K562 (cell line): ENCODE results near the gene ZSCAN22. TPM values are rescaled to one million over a fixed set of nuclear protein-coding genes. Genes with fewer than 3 reads are reported as not detected.

ENCODE experiments used
- ATAC-seq: fragments of 200-7000 bp; cut with Tn5 transposase; 3 replicates; pipeline ENCODE4 v1.9.1; 2020; ENCODE audit warnings: moderate library complexity
- BruUV-seq: library from RNA; stranded (reverse); fragments of 400-500 nt; replicated peaks from 2 replicates; lab custom pipeline; 2021; lab: Mats Ljungman, UMichigan
- CTCF ChIA-PET: fragments of 300-600 bp; formaldehyde crosslinking; extraction: SDS; loops from one replicate; lab custom pipeline; 2021; ENCODE audit warnings: low intra/inter-chr PET ratio; lab: Yijun Ruan, JAX
- POLR2A ChIA-PET: fragments of 300-600, 350-650 bp; sonication (Branson Sonifier 250); formaldehyde crosslinking; extraction: SDS; loops from one replicate; lab custom pipeline; 2021; ENCODE audit warnings: antibody characterized with exemption, inconsistent platforms; lab: Yijun Ruan, JAX
- DNase-seq, 4 experiments: peaks; one replicate each; pipeline versions ENCODE4 v3.0.0 to v3.0.0-alpha.2; 2011 to 2018; ENCODE audit warnings: low spot score in 3 of 4, mixed read lengths in 3 of 4; ENCODE audit errors: extremely low read depth in 1 of 4
- FAIRE-seq: peaks from 2 replicates; lab custom pipeline; 2011; peaks lifted over from hg19 to GRCh38; lab: Jason Lieb, UNC
- H2AFZ ChIP-seq: 2 replicates; pipeline ENCODE4 v1.6.0; 2011; ENCODE audit warnings: low read depth, low read length, control low read depth, inconsistent platforms
- H3K27ac ChIP-seq: fragments of 200-600 bp; 3 replicates; pipeline ENCODE4 v1.8.0; 2011; ENCODE audit warnings: low read depth, mild to moderate bottlenecking, control low read depth, inconsistent platforms, low read length, moderate library complexity, mixed read lengths; ENCODE audit errors: extremely low read depth
- H3K27me3 ChIP-seq, 2 experiments: fragments of 300-600 bp in 1 of 2; 2 replicates in 1 of 2; 3 replicates in 1 of 2; pipeline versions ENCODE4 v1.6.0 to v1.8.0; 2011; ENCODE audit warnings: inconsistent platforms in 2 of 2, low read length in 2 of 2, mild to moderate bottlenecking in 1 of 2, mixed read lengths in 1 of 2, moderate library complexity in 1 of 2; ENCODE audit not compliant: control insufficient read depth in 2 of 2, insufficient read depth in 2 of 2
- H3K36me3 ChIP-seq: fragments of 300-600 bp; 3 replicates; pipeline ENCODE4 v1.8.0; 2011; ENCODE audit warnings: mild to moderate bottlenecking, low read length, inconsistent platforms; ENCODE audit not compliant: control insufficient read depth, insufficient read depth
- H3K4me1 ChIP-seq, 2 experiments: fragments of 200-600 bp in 1 of 2; replicated peaks in 1 of 2; 2 replicates in 1 of 2; 3 replicates in 1 of 2; pipeline versions ENCODE4 v1.5.1 to v1.8.0; 2011; ENCODE audit warnings: inconsistent platforms in 2 of 2, low read length in 2 of 2, mild to moderate bottlenecking in 1 of 2, mixed read lengths in 1 of 2, moderate library complexity in 1 of 2; ENCODE audit not compliant: control insufficient read depth in 2 of 2, insufficient read depth in 2 of 2
- H3K4me2 ChIP-seq: 2 replicates; pipeline ENCODE4 v1.6.1; 2011; ENCODE audit warnings: low read length, control low read depth, inconsistent platforms, mixed read lengths; ENCODE audit not compliant: insufficient read depth
- H3K4me3 ChIP-seq: fragments of 200-600 bp; sonication (generic), shearing (Covaris generic); 2 replicates; pipeline ENCODE4 v1.5.1; 2016; ENCODE audit warnings: control low read depth, inconsistent platforms
- H3K79me2 ChIP-seq: fragments of 200-600 bp; 3 replicates; pipeline ENCODE4 v1.8.0; 2011; ENCODE audit warnings: low read length, inconsistent platforms; ENCODE audit not compliant: control insufficient read depth, insufficient read depth
- H3K9ac ChIP-seq, 2 experiments: 2 replicates each; pipeline versions ENCODE4 v1.6.0 to v1.6.1; 2011; ENCODE audit warnings: low read depth in 2 of 2, low read length in 2 of 2, control low read depth in 1 of 2, inconsistent platforms in 1 of 2, mild to moderate bottlenecking in 1 of 2, mixed read lengths in 1 of 2; ENCODE audit not compliant: insufficient read depth in 1 of 2
- H3K9me1 ChIP-seq: one replicate; pipeline ENCODE4 v1.6.0; 2011; ENCODE audit warnings: inconsistent platforms, mild to moderate bottlenecking, low read length, moderate library complexity; ENCODE audit not compliant: control insufficient read depth, insufficient read depth
- H3K9me3 ChIP-seq: replicated peaks from 2 replicates; pipeline ENCODE4 v1.5.1; 2011; ENCODE audit warnings: low read depth, low read length, inconsistent platforms; ENCODE audit not compliant: control insufficient read depth, insufficient read depth
- H4K20me1 ChIP-seq: replicated peaks from 2 replicates; pipeline ENCODE4 v1.6.1; 2011; ENCODE audit warnings: low read length, inconsistent platforms, mixed read lengths; ENCODE audit not compliant: control insufficient read depth, insufficient read depth
- GTF2F1 ChIP-seq: IDR thresholded peaks from 2 replicates; pipeline ENCODE4 v1.6.1; 2011; ENCODE audit warnings: low read depth, low read length, improper control_type of control experiment
- HDGF ChIP-seq: fragments of 450-650 bp; IDR thresholded peaks from 2 replicates; pipeline ENCODE4 v1.6.1; 2016
- KAT7 ChIP-seq: sonication (generic); formaldehyde crosslinking; IDR thresholded peaks from 2 replicates; pipeline ENCODE4 v1.8.0; 2022; ENCODE audit warnings: missing genetic modification reagents, mild to moderate bottlenecking, borderline replicate concordance
- KHSRP ChIP-seq: fragments of 450-650 bp; IDR thresholded peaks from 2 replicates; pipeline ENCODE4 v1.6.1; 2017
- RB1 ChIP-seq: fragments of 450-650 bp; IDR thresholded peaks from 2 replicates; pipeline ENCODE4 v1.6.1; 2017; ENCODE audit warnings: low read depth, mild to moderate bottlenecking
- RCOR1 ChIP-seq, 2 experiments: IDR thresholded peaks; 2 replicates each; pipeline ENCODE4 v1.6.1; 2012; ENCODE audit warnings: low read depth in 2 of 2, low read length in 2 of 2, borderline replicate concordance in 1 of 2, improper control_type of control experiment in 1 of 2
- WGBS: fragments of 100-300 bp; shearing (Covaris generic); methylation state at CpG from one replicate; pipeline ENCODE4 v1.1.6; 2016; ENCODE audit warnings: low coverage, mixed read lengths; ENCODE audit not compliant: insufficient coverage; ENCODE audit errors: missing lambda C conversion rate; 5-methylcytosine and 5-hydroxymethylcytosine counted together
- in situ Hi-C: fragments of 300-500 bp; cut with MboI; formaldehyde crosslinking; loops from 4 replicates; pipeline ENCODE4 v1.15.0; 2018; ENCODE audit warnings: inconsistent platforms, mixed read lengths
- intact Hi-C: fragments of 100-400 bp; cut with micrococcal nuclease; formaldehyde crosslinking; loops from 2 replicates; pipeline ENCODE4 v1.14.2; 2022
- polyA plus RNA-seq, 8 experiments: library from polyadenylated mRNA; depleted of rRNA in 4 of 8; stranded (reverse) in 5 of 8; unstranded in 3 of 8; fragments of >200 nt; fragmentation: Nextera tagmentation in 2 of 8; fragmentation: Illumina TruSeq in 1 of 8; extraction: Ambion mirVana in 2 of 8; extraction: Trizol in 1 of 8; gene quantifications; 2 replicates each; pipeline versions ENCODE4 v1.2.1 to v1.2.3, GENCODE V29; 2011 to 2014; ENCODE audit warnings: inconsistent platforms in 1 of 8, missing spikeins in 1 of 8
- total RNA-seq, 7 experiments: library from RNA; depleted of rRNA in 6 of 7; stranded (reverse); fragments of >200 nt in 6 of 7; fragmentation: Illumina TruSeq in 2 of 7; extraction: Trizol in 2 of 7; gene quantifications; 2 replicates each; pipeline versions ENCODE4 v1.2.1 to v1.2.3, GENCODE V29; 2011 to 2021; ENCODE audit warnings: low replicate concordance in 1 of 7
- TF ChIP-seq, protein P1 (sequence below), 2 experiments: IDR thresholded peaks; 2 replicates each; pipeline ENCODE4 v1.6.1; 2011; ENCODE audit warnings: borderline replicate concordance in 1 of 2, control low read depth in 1 of 2, low read depth in 1 of 2, low read length in 1 of 2, mild to moderate bottlenecking in 1 of 2, mixed read lengths in 1 of 2, moderate library complexity in 1 of 2; ENCODE audit not compliant: insufficient read depth in 1 of 2, insufficient read length in 1 of 2, poor library complexity in 1 of 2, severe bottlenecking in 1 of 2; ENCODE audit errors: extremely low read depth in 1 of 2

The ZSCAN22 gene
- total and polyA plus RNA-seq, 9 of the 15 experiments (the other 6 are each of a cell fraction or from before 2014, with no cell fraction given) = 0.98 to 5.3 (median 3.0) TPM

DNA sequence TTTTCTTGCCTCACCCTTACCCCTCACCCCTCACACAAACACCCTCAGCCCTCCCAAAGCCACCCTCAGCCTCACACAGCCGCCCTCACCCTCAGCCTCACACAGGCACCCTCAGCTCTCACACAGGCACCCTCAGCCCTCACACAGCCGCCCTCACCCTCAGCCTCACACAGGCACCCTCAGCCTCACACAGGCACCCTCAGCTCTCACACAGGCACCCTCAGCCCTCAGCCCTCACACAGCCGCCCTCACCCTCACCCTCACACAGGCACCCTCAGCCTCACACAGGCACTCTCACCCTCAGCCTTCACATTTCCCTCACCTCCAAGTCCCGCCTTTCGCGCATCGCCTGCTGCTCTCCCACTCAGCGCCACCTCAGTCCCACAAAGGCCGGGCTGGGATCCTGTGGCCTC is 287 bp upstream of the ZSCAN22 start:
- H3K36me3 ChIP-seq = no peaks in the 10 kb centered on the region; the same call in 2 of the 3 replicates
- H4K20me1 ChIP-seq = peaks cover 4% of the 10 kb centered on the region; the same call in 1 of the 2 replicates
- FAIRE-seq (no peak), DNase-seq (no peak), ATAC-seq (peak; percentile 46; the same call in 1 of the 3 replicates)
- in situ Hi-C loops = no loop called here
- peak overlapping the region; percentile 94; the same call in 2 of the 3 replicates for H3K27ac ChIP-seq
- CTCF ChIA-PET = no interaction called here
- H3K27me3 ChIP-seq = no peaks in the 10 kb centered on the region
- intact Hi-C loops = loop anchor here (1.0 to 5.0 kb wide), 6 partner anchors 21 to 193 kb away; partner anchors contain the start of genes ERVK3-1, ZBTB45, ZNF274 and ZNF446
- peaks cover 2% of the 10 kb centered on the region for H3K9me1 ChIP-seq
- TF ChIP-seq RCOR1 (IDR thresholded peaks at IDR 0.05; ENCODE audit: borderline replicate concordance in 1 of 2, low read depth in 2 of 2, low read length in 2 of 2) (0 out of 4 replicates have a peak, but pooled peaks of 1 of the 2 experiments have one; percentile 11), KHSRP (no peak), GTF2F1 (0 out of 2 replicates have a peak, but pooled peaks have one; percentile 1), HDGF (peak; percentile 92; the same call in 1 of the 2 replicates), RB1 (no peak), KAT7 (CRISPR knock-in tag) (peak; percentile 73; the same call in 1 of the 2 replicates)
- TF ChIP-seq, protein P1, sequence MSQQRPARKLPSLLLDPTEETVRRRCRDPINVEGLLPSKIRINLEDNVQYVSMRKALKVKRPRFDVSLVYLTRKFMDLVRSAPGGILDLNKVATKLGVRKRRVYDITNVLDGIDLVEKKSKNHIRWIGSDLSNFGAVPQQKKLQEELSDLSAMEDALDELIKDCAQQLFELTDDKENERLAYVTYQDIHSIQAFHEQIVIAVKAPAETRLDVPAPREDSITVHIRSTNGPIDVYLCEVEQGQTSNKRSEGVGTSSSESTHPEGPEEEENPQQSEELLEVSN (IDR thresholded peaks at IDR 0.05; ENCODE audit: borderline replicate concordance in 1 of 2, extremely low read depth in 1 of 2, insufficient read depth in 1 of 2, insufficient read length in 1 of 2, low read depth in 1 of 2, low read length in 1 of 2, poor library complexity in 1 of 2, severe bottlenecking in 1 of 2) = peak in 1 of 2 experiments; percentile 63
- H3K4me2 ChIP-seq = peak overlapping the region; percentile 100
- no peaks in the 10 kb centered on the region for H3K9me3 ChIP-seq
- H3K79me2 ChIP-seq = peaks cover 49% of the 10 kb centered on the region
- POLR2A ChIA-PET = interaction anchor here (0.6 to 2.2 kb wide), 9 partner anchors 9 to 233 kb away, joined by 3 to 15 read pairs (median 7); partner anchors contain the start of genes RPS5 and ZBTB45
- peak overlapping the region; percentile 92 to 96 for H3K9ac ChIP-seq
- H2AFZ ChIP-seq = peak overlapping the region; percentile 99
- no TSS peak for BruUV-seq
- peaks cover 20 to 25% of the 10 kb centered on the region in 2 experiments; a peak in 4 of 5 replicates for H3K4me1 ChIP-seq
- 3% methylated on average over 9 of the region's 9 CpGs for WGBS
- peak overlapping the region; percentile 98 for H3K4me3 ChIP-seq
